Mucosa of descending colon (tissue), 3 donors: ENCODE results near the gene RRP9. TPM values are rescaled to one million over a fixed set of nuclear protein-coding genes. Genes with fewer than 3 reads are reported as not detected.

Source experiments
- ATAC-seq: fragments of 200-7000 bp; cut with Tn5 transposase; one replicate; pipeline ENCODE4 v1.9.1; 2020; ENCODE audit warnings: mild to moderate bottlenecking, moderate library complexity
- DNase-seq, 3 donors: peaks; one replicate each; pipeline ENCODE4 v3.0.0-alpha.2; 2020
- H3K36me3 ChIP-seq: fragments of 200-600 bp; one replicate; pipeline ENCODE4 v1.8.0; 2021; ENCODE audit warnings: low read depth, mild to moderate bottlenecking
- H3K4me1 ChIP-seq: fragments of 200-600 bp; one replicate; pipeline ENCODE4 v1.8.0; 2021; ENCODE audit warnings: low read depth, mild to moderate bottlenecking
- H3K4me3 ChIP-seq: fragments of 200-600 bp; one replicate; pipeline ENCODE4 v1.8.0; 2021; ENCODE audit warnings: mild to moderate bottlenecking
- H3K9me3 ChIP-seq: fragments of 200-600 bp; one replicate; pipeline ENCODE4 v1.8.0; 2021; ENCODE audit warnings: mild to moderate bottlenecking
- intact Hi-C, 2 donors: fragments of 100-400 bp; cut with DNase I in 1 of 2; cut with micrococcal nuclease in 1 of 2; formaldehyde crosslinking; loops; one replicate each; pipeline versions ENCODE4 v1.11.0 to v1.11.1; 2022; cut with DNase I, micrococcal nuclease
- total RNA-seq, 3 donors: library from RNA; stranded (reverse); fragmentation: NEBNext Ultra II Directional in 2 of 3; extraction: Animal tissue kit (Norgen Biotek cat#: 25700) in 2 of 3; gene quantifications; one replicate each; pipeline versions ENCODE4 v1.2.1 to v1.2.4, GENCODE V29; 2021 to 2023
- TF ChIP-seq, protein P1 (sequence below): fragments of 200-600 bp; IDR thresholded peaks from one replicate; pipeline ENCODE4 v1.8.0; 2022; ENCODE audit warnings: antibody characterized with exemption, mild to moderate bottlenecking
- donor health status: DM: no; HTN: no; CAD: no; lungs with moderate emphysema.
- donor health status: DM: no; HTN: no; CAD: no.
- donor health status: DM: no; HTN: yes; CAD: no.

RRP9 gene
- total RNA-seq, 3 donors from 2014 or later: 11.9 to 15.7 (median 15.3) TPM

DNA sequence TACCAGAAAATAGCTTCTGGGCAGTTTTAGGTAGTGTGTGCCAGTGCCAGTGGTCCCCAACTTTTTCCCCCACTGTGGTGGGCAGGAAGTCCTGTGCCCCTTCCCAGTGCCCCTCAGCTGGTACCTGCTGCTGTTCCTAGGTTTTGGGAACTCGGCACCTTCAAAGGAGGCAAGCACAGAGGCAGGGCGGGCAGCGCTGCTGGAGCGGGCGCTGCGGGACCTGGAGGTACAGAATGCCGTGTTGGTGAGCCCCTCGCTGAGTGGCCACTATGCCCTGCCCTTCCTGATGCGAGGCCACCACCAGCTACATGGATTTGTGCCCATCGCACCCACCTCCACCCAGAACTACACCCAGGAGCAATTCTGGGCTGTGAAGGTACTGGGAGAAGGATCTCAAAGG, 38.5 kb upstream of the RRP9 start:
- intact Hi-C loops: no loop called here
- Histone ChIP-seq H3K36me3 (no peaks in the 10 kb centered on the region), H3K4me3 (no peak overlapping the region), H3K4me1 (peaks cover 38% of the 10 kb centered on the region), H3K9me3 (no peaks in the 10 kb centered on the region)
- TF ChIP-seq, protein P1, sequence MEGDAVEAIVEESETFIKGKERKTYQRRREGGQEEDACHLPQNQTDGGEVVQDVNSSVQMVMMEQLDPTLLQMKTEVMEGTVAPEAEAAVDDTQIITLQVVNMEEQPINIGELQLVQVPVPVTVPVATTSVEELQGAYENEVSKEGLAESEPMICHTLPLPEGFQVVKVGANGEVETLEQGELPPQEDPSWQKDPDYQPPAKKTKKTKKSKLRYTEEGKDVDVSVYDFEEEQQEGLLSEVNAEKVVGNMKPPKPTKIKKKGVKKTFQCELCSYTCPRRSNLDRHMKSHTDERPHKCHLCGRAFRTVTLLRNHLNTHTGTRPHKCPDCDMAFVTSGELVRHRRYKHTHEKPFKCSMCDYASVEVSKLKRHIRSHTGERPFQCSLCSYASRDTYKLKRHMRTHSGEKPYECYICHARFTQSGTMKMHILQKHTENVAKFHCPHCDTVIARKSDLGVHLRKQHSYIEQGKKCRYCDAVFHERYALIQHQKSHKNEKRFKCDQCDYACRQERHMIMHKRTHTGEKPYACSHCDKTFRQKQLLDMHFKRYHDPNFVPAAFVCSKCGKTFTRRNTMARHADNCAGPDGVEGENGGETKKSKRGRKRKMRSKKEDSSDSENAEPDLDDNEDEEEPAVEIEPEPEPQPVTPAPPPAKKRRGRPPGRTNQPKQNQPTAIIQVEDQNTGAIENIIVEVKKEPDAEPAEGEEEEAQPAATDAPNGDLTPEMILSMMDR: no peak
- no peak for ATAC-seq
- no peak for DNase-seq

DNA sequence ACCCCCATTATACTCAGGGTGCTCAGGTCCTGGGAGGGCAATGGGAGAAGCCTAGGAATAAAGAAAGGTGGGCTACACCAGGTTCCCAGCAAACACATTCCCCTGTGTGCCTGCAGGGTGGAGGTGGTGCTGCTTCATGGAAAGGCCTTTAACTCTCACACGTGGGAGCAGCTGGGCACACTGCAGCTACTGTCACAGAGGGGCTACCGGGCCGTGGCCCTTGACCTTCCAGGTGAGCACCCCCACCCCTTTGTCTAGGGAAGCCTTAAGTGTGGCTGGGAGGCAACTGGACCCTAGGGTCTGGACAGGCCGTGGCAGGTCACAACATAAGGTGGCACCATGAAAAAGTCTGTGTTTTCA, 36.4 kb upstream of the RRP9 start:
- TF ChIP-seq, protein P1: no peak
- intact Hi-C loops: no loop called here
- no peak for ATAC-seq
- no peaks in the 10 kb centered on the region for H3K36me3 ChIP-seq
- no peak overlapping the region for H3K4me3 ChIP-seq
- peaks cover 24% of the 10 kb centered on the region for H3K4me1 ChIP-seq
- H3K9me3 ChIP-seq: no peaks in the 10 kb centered on the region
- no peak for DNase-seq

- intact Hi-C loops: no loop called here
- TF ChIP-seq, protein P1: no peak
- no peak overlapping the region for H3K4me3 ChIP-seq
- H3K4me1 ChIP-seq: peaks cover 24% of the 10 kb centered on the region
- ATAC-seq: no peak
- peak in 1 of 3 donors; percentile 27 for DNase-seq
- H3K36me3 ChIP-seq: no peaks in the 10 kb centered on the region
- no peaks in the 10 kb centered on the region for H3K9me3 ChIP-seq
Measured at GRCh38 chr3:51977446-51978142, 35.9 kb upstream of the RRP9 start.

GRCh38 chr3:51975852-51976549, 34.3 kb upstream of the RRP9 start:
- Histone ChIP-seq H3K9me3 (no peaks in the 10 kb centered on the region), H3K36me3 (no peaks in the 10 kb centered on the region), H3K4me3 (no peak overlapping the region), H3K4me1 (peaks cover 12% of the 10 kb centered on the region)
- TF ChIP-seq, protein P1: no peak
- DNase-seq (peak; percentile 75 to 84 (median 81)), ATAC-seq (no peak)
- intact Hi-C loops: no loop called here

- Histone ChIP-seq H3K36me3 (no peaks in the 10 kb centered on the region), H3K9me3 (no peaks in the 10 kb centered on the region), H3K4me1 (peaks cover 11% of the 10 kb centered on the region), H3K4me3 (peak within 1 kb of the TSS; percentile 15)
- ATAC-seq (peak; percentile 82), DNase-seq (peak; percentile 85 to 92 (median 90))
- TF ChIP-seq, protein P1: no peak
- intact Hi-C loops: no loop called here
Measured at GRCh38 chr3:51974963-51975851, 33.5 kb upstream of the RRP9 start, which contains the start of gene ABHD14A. ABHD14A (plus strand) TSS chr3:51975064; CDS start chr3:51975136, 72 bp downstream.
